GM12873 (cell line): ENCODE data around the gene FN3K.

Experiments
- TF ChIP-seq, protein P1 (sequence below): IDR thresholded peaks from 2 replicates; pipeline ENCODE4 v1.5.1; 2012; ENCODE audit warnings: low read depth, mild to moderate bottlenecking, moderate library complexity, low read length, control low read depth; ENCODE audit not compliant: insufficient read depth; ENCODE audit errors: missing control alignments

Gene FN3K

GRCh38 chr17:82698065-82698973 lies 37.1 kb upstream of the FN3K start, which contains the start of gene RAB40B:
TSS of gene RAB40B (minus strand) at chr17:82698698. CDS start at chr17:82698596, 102 bp downstream.
- TF ChIP-seq, protein P1, sequence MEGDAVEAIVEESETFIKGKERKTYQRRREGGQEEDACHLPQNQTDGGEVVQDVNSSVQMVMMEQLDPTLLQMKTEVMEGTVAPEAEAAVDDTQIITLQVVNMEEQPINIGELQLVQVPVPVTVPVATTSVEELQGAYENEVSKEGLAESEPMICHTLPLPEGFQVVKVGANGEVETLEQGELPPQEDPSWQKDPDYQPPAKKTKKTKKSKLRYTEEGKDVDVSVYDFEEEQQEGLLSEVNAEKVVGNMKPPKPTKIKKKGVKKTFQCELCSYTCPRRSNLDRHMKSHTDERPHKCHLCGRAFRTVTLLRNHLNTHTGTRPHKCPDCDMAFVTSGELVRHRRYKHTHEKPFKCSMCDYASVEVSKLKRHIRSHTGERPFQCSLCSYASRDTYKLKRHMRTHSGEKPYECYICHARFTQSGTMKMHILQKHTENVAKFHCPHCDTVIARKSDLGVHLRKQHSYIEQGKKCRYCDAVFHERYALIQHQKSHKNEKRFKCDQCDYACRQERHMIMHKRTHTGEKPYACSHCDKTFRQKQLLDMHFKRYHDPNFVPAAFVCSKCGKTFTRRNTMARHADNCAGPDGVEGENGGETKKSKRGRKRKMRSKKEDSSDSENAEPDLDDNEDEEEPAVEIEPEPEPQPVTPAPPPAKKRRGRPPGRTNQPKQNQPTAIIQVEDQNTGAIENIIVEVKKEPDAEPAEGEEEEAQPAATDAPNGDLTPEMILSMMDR = no peak

DNA sequence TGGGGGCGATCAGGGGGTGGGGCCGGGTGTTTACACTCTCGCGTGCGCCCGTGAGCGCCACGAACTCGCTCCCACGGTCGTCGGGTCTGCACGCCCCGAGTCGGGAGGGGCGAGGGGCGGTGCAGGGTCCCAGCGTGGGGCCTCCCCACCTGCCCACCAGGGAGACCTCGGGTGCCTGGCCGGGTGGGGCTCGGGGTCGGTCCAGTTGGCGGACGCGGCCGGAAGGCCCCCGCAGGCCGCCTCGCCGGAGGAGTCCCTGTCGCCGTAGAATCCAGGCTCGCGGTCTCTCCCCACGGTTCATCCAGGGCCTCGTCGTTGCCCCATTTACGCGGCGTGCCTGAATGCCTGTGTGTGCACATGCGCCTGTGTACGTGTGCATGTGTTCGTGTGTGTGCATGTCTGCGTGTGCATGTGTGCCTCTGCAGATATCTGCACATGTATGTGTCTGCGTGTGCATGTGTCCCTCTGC lies 36.4 kb upstream of the FN3K start:
- TF ChIP-seq, protein P1 = no peak

- TF ChIP-seq, protein P1 = no peak
Observed at GRCh38 chr17:82699551-82699950, 35.9 kb upstream of the FN3K start.

GRCh38 chr17:82702231-82702927 lies 33.0 kb upstream of the FN3K start:
- TF ChIP-seq, protein P1 = no peak

GRCh38 chr17:82703036-82703745 lies 32.2 kb upstream of the FN3K start:
- TF ChIP-seq, protein P1 = no peak

DNA sequence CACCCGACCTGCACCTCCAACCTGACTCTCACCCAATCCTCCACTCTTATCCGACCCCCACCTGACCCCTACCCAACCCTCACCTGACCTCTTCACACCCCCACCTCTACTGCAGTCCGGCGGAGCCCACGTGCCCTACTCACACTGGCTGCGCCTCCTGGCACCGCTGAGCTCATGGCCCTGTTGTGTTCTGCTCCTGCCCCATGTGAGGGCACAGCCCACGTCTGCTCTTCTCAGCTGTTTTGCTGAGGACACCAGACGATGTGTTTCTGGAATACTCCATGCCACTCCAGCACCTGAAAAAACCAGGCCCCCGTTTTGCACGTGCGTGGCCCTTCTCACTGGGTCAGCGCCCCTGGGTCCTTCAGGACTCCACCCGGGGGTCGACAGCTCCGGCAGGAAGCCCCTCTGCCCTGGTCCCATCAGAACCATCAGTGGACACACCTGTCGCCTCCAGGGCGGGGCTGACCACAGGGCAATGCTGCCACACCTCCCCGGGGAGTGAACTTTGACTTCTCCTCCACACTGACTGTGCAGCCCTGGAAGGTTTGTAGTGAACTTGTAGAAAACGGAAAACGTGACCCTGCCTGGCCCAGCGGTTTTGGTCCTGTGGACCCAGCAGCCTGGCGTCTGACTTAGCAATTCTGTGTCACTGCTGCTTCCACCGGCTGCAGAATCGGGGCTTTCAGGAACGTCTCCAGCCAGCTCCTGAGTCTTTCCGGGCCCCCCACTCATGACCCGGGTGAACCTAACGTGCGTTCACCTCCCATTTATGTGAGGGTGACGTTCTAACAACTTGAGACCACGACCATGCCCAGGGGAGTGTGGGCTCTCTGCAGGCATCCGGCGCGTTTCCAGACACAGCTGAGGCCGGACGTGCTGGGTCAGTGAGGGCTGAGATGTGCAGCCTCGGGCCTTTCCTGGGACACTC lies 31.2 kb upstream of the FN3K start:
- TF ChIP-seq, protein P1 = no peak
